Measurements from ENCODE around the gene MYL11.

Gene MYL11

GRCh38 chr16:30381291-30382041 is 6.9 kb downstream of the MYL11 start:
- TF ChIP-seq REST (IDR thresholded peaks at IDR 0.05; ENCODE audit: insufficient replicate concordance, low read depth) (no peak), POLR2AphosphoS5 (IDR thresholded peaks at IDR 0.05; ENCODE audit: low read depth) (no peak), CTCF (IDR thresholded peaks at IDR 0.05; ENCODE audit: insufficient read depth, low read length) (no peak), SPI1 (IDR thresholded peaks at IDR 0.05; ENCODE audit: borderline replicate concordance, low read depth) (no peak), GABPA (IDR thresholded peaks at IDR 0.05; ENCODE audit: low read depth) (no peak)
- no peaks in the 10 kb centered on the region for H3K27me3 ChIP-seq (ENCODE audit: insufficient read depth, poor library complexity, severe bottlenecking)
- no peak overlapping the region for H3K4me3 ChIP-seq (replicated peaks; ENCODE audit: insufficient read depth, low read length)
- DNase-seq (ENCODE audit: low read depth in 1 of 2, low spot score in 1 of 2): no peak
- H3K27ac ChIP-seq (replicated peaks): no peak overlapping the region

- no peak within 1 kb of the TSS for H3K27ac ChIP-seq (replicated peaks)
Measured at GRCh38 chr16:30382111-30382881, 7.7 kb downstream of the MYL11 start, which contains the start of gene SEPTIN1. Gene SEPTIN1, minus strand, starts transcription at chr16:30382561. Its CDS starts 19 bp downstream, at chr16:30382542.

GRCh38 chr16:30383521-30383920 is 8.9 kb downstream of the MYL11 start:
- Histone ChIP-seq H3K4me3 (replicated peaks; ENCODE audit: insufficient read depth, low read length) (no peak overlapping the region), H3K27ac (replicated peaks) (no peak overlapping the region), H3K27me3 (ENCODE audit: insufficient read depth, poor library complexity, severe bottlenecking) (no peaks in the 10 kb centered on the region)
- no peak for TF ChIP-seq CTCF (IDR thresholded peaks at IDR 0.05; ENCODE audit: insufficient read depth, low read length)
- no peak for TF ChIP-seq SPI1 (IDR thresholded peaks at IDR 0.05; ENCODE audit: borderline replicate concordance, low read depth)
- TF ChIP-seq POLR2AphosphoS5 (IDR thresholded peaks at IDR 0.05; ENCODE audit: low read depth): no peak
- TF ChIP-seq GABPA (IDR thresholded peaks at IDR 0.05; ENCODE audit: low read depth): no peak
- TF ChIP-seq REST (IDR thresholded peaks at IDR 0.05; ENCODE audit: insufficient replicate concordance, low read depth): no peak
- no peak for DNase-seq (ENCODE audit: low read depth in 1 of 2, low spot score in 1 of 2)

More at GRCh38 chr16:30382111-30382881, 7.7 kb downstream of the MYL11 start, which contains the start of gene SEPTIN1:
- TF ChIP-seq REST (IDR thresholded peaks at IDR 0.05; ENCODE audit: insufficient replicate concordance, low read depth) (no peak), SPI1 (IDR thresholded peaks at IDR 0.05; ENCODE audit: borderline replicate concordance, low read depth) (peak; percentile 47; the same call in 1 of the 2 replicates)
- no peaks in the 10 kb centered on the region for H3K27me3 ChIP-seq (ENCODE audit: insufficient read depth, poor library complexity, severe bottlenecking)
- peak in 1 of 2 experiments; percentile 34 for DNase-seq (ENCODE audit: low read depth in 1 of 2, low spot score in 1 of 2)
- H3K4me3 ChIP-seq (replicated peaks; ENCODE audit: insufficient read depth, low read length): no peak within 1 kb of the TSS
